ENCODE data around the gene PSTPIP1.

PSTPIP1 gene

GRCh38 chr15:77020348-77021087 is 25.6 kb downstream of the PSTPIP1 start:
- DNase-seq, result no peak

GRCh38 chr15:77021088-77021481 is 26.2 kb downstream of the PSTPIP1 start:
- no peak for DNase-seq

GRCh38 chr15:77021803-77022381 is 27.0 kb downstream of the PSTPIP1 start:
- DNase-seq, result no peak

GRCh38 chr15:77022646-77023575 is 28.0 kb downstream of the PSTPIP1 start:
- no peak for DNase-seq

GRCh38 chr15:77023576-77024272 is 28.8 kb downstream of the PSTPIP1 start:
- no peak for DNase-seq

GRCh38 chr15:77024273-77025082 is 29.6 kb downstream of the PSTPIP1 start:
- DNase-seq, result no peak

- DNase-seq, result no peak
Observed at GRCh38 chr15:77025083-77025901, 30.4 kb downstream of the PSTPIP1 start.

GRCh38 chr15:77025941-77026411 is 31.1 kb downstream of the PSTPIP1 start:
- no peak for DNase-seq

GRCh38 chr15:77026501-77027110 is 31.7 kb downstream of the PSTPIP1 start:
- DNase-seq, result no peak

GRCh38 chr15:77027111-77027696 is 32.3 kb downstream of the PSTPIP1 start:
- no peak for DNase-seq

GRCh38 chr15:77027697-77028450 is 32.9 kb downstream of the PSTPIP1 start:
- DNase-seq, result no peak

- DNase-seq, result no peak
Observed at GRCh38 chr15:77028451-77029165, 33.7 kb downstream of the PSTPIP1 start.

- no peak for DNase-seq
Observed at GRCh38 chr15:77029166-77030047, 34.5 kb downstream of the PSTPIP1 start.

- DNase-seq, result no peak
Observed at GRCh38 chr15:77030048-77030927, 35.4 kb downstream of the PSTPIP1 start.

- DNase-seq, result no peak
Observed at GRCh38 chr15:77030928-77031375, 36.0 kb downstream of the PSTPIP1 start.

GRCh38 chr15:77031376-77032050 is 36.6 kb downstream of the PSTPIP1 start:
- no peak for DNase-seq
